MM.1S (cell line): Measurements from ENCODE around the gene SLC26A11.

Experiments used
- CTCF ChIP-seq: fragments of 300-600 bp; sonication (generic); IDR thresholded peaks from 2 replicates; pipeline ENCODE4 v1.5.1; 2016; ENCODE audit warnings: antibody characterized with exemption, low read length, mixed read lengths
- EZH2 ChIP-seq: fragments of 300-600 bp; sonication (generic); optimal IDR thresholded peaks from 2 replicates; pipeline ENCODE3; 2017; ENCODE audit warnings: low read depth, mild to moderate bottlenecking, antibody characterized with exemption, low read length, mixed read lengths

- TF ChIP-seq CTCF (no peak), EZH2 (no peak)
Measured at GRCh38 chr17:80251966-80252365, 31.7 kb downstream of the SLC26A11 start.
